Inflammatory macrophage treated with lipopolysaccharide for 4 hours (primary cell): ENCODE measurements around the gene CNOT8.
"Not testable (repeated sequence)": the region's sequence is repeated elsewhere in the genome, so short reads cannot be mapped to it uniquely, and the experiment has no call there.

Experiments
- DNase-seq: peaks from one replicate; pipeline ENCODE4 v3.0.0-alpha.2; 2020

CNOT8 gene

GRCh38 chr5:154866841-154867240 is 8.4 kb downstream of the CNOT8 start:
- DNase-seq: no peak

GRCh38 chr5:154868702-154869101 is 10.3 kb downstream of the CNOT8 start:
- DNase-seq: no peak

- DNase-seq: no peak
These were observed 13.3 kb downstream of the CNOT8 start for GRCh38 chr5:154871734-154872133.

- DNase-seq: no peak
These were observed 15.4 kb downstream of the CNOT8 start for GRCh38 chr5:154873791-154874331.

- DNase-seq: no peak
These were observed 20.4 kb downstream of the CNOT8 start for GRCh38 chr5:154878642-154879335.

- DNase-seq: no peak
These were observed 23.6 kb downstream of the CNOT8 start for GRCh38 chr5:154881986-154882385.

GRCh38 chr5:154884424-154884823 is 26.0 kb downstream of the CNOT8 start:
- DNase-seq: no peak

- peak; percentile 46 for DNase-seq
These were observed 27.0 kb downstream of the CNOT8 start for GRCh38 chr5:154885439-154885838.

- no peak for DNase-seq
These were observed 33.9 kb downstream of the CNOT8 start for GRCh38 chr5:154892369-154892771.

GRCh38 chr5:154893381-154893780 is 35.0 kb downstream of the CNOT8 start:
- DNase-seq: no peak

GRCh38 chr5:154895606-154896561 is 37.5 kb downstream of the CNOT8 start:
- no peak for DNase-seq

GRCh38 chr5:154896562-154897165 is 38.2 kb downstream of the CNOT8 start:
- no peak for DNase-seq

GRCh38 chr5:154898210-154898609 is 39.8 kb downstream of the CNOT8 start:
- no peak for DNase-seq

- DNase-seq: no peak
These were observed 40.9 kb downstream of the CNOT8 start for GRCh38 chr5:154899151-154899816.

GRCh38 chr5:154900066-154900465 is 41.6 kb downstream of the CNOT8 start:
- DNase-seq: no peak

GRCh38 chr5:154901276-154901675 is 42.8 kb downstream of the CNOT8 start:
- no peak for DNase-seq

- no peak for DNase-seq
These were observed 43.5 kb downstream of the CNOT8 start for GRCh38 chr5:154901913-154902312.

GRCh38 chr5:154905601-154906000 is 47.2 kb downstream of the CNOT8 start:
- not testable (repeated sequence) for DNase-seq

GRCh38 chr5:154916874-154917273 is 58.4 kb downstream of the CNOT8 start:
- no peak for DNase-seq

- DNase-seq: no peak
These were observed 59.3 kb downstream of the CNOT8 start for GRCh38 chr5:154917757-154918156.

GRCh38 chr5:154923441-154924430 is 65.3 kb downstream of the CNOT8 start:
- no peak for DNase-seq
